Kidney (tissue), 14 donors: ENCODE data around the gene ABCG2. TPM values are rescaled to one million over a fixed set of nuclear protein-coding genes. Genes with fewer than 3 reads are reported as not detected.

ENCODE experiments used
- DNase-seq, 5 donors: peaks; one replicate each; pipeline ENCODE4 v3.0.0-alpha.2; 2013 to 2020
- FAIRE-seq: peaks from 2 replicates; lab custom pipeline; 2012; peaks lifted over from hg19 to GRCh38; lab: Jason Lieb, UNC
- H3K27ac ChIP-seq, 2 donors: one replicate each; pipeline ENCODE4 v1.7.0; 2013; ENCODE audit warnings: low read depth in 2 of 2, low read length in 2 of 2, inconsistent platforms in 1 of 2
- H3K27me3 ChIP-seq: one replicate; pipeline ENCODE4 v1.7.1; 2013; ENCODE audit warnings: low read length, inconsistent platforms; ENCODE audit not compliant: control insufficient read depth, insufficient read depth
- H3K36me3 ChIP-seq, 3 donors: one replicate each; pipeline versions ENCODE4 v1.7.0 to v1.7.1; 2013; ENCODE audit warnings: low read length in 3 of 3, control low read depth in 1 of 3, inconsistent platforms in 1 of 3; ENCODE audit not compliant: insufficient read depth in 3 of 3, control insufficient read depth in 2 of 3
- H3K4me1 ChIP-seq, 3 donors: one replicate each; pipeline versions ENCODE4 v1.7.0 to v1.7.1; 2013; ENCODE audit warnings: low read length in 3 of 3, inconsistent platforms in 1 of 3, low read depth in 1 of 3; ENCODE audit not compliant: control insufficient read depth in 2 of 3, insufficient read depth in 2 of 3
- H3K4me3 ChIP-seq, 3 donors: one replicate each; pipeline versions ENCODE4 v1.7.0 to v1.8.1; 2013; ENCODE audit warnings: low read length in 3 of 3, control low read depth in 1 of 3, inconsistent platforms in 1 of 3
- H3K9ac ChIP-seq, 3 donors: one replicate each; pipeline versions ENCODE4 v1.7.0 to v1.7.1; 2013; ENCODE audit warnings: low read length in 3 of 3, control low read depth in 1 of 3, inconsistent platforms in 1 of 3
- H3K9me3 ChIP-seq, 3 donors: one replicate each; pipeline versions ENCODE4 v1.7.0 to v1.7.1; 2013; ENCODE audit warnings: low read length in 3 of 3, control low read depth in 1 of 3, inconsistent platforms in 1 of 3; ENCODE audit not compliant: control insufficient read depth in 2 of 3, insufficient read depth in 1 of 3
- intact Hi-C: fragments of 100-400 bp; cut with DNase I; formaldehyde crosslinking; loops from one replicate; pipeline ENCODE4 v1.11.1; 2022
- polyA plus RNA-seq: library from polyadenylated mRNA; stranded (reverse); fragments of 350-450 nt; fragmentation: Illumina TruSeq; extraction: RNeasy Lipid Tissue Mini Kit (QIAGEN cat#74804); gene quantifications from one replicate; pipeline ENCODE4 v1.2.3, GENCODE V29; 2014; ENCODE audit warnings: low read depth, low replicate concordance; ENCODE audit not compliant: insufficient read depth
- total RNA-seq: library from RNA; stranded (reverse); fragmentation: NEBNext Ultra II Directional; extraction: Animal tissue kit (Norgen Biotek cat#: 25700); gene quantifications from one replicate; pipeline ENCODE4 v1.2.1, GENCODE V29; 2021
- TF ChIP-seq, protein P1 (sequence below): IDR thresholded peaks from 3 replicates; pipeline ENCODE4 v1.5.1; 2012; ENCODE audit warnings: mild to moderate bottlenecking, moderate library complexity, borderline replicate concordance; ENCODE audit not compliant: insufficient read depth; ENCODE audit errors: extremely low read depth
- donor health status: control.
- donor health status: control.
- donor health status: control.
- donor health status: control.
- donor health status: control.
- donor health status: DM: yes; HTN: yes; CAD: no.
- donor health status: Normal renal cell carcinoma (clear cell type).

ABCG2 gene
- total and polyA plus RNA-seq, 2 donors from 2014 or later = 1.5 to 4.7 TPM

GRCh38 chr4:88060431-88060830 lies 98.0 kb downstream of the ABCG2 start:
- intact Hi-C loops = no loop called here
- Histone ChIP-seq H3K4me1 (peaks cover 0 to 5% (median 0%) of the 10 kb centered on the region in 3 donors), H3K9me3 (no peaks in the 10 kb centered on the region), H3K36me3 (peaks cover 6 to 13% (median 12%) of the 10 kb centered on the region in 3 donors), H3K9ac (no peak overlapping the region), H3K27me3 (no peaks in the 10 kb centered on the region), H3K27ac (no peak overlapping the region), H3K4me3 (no peak overlapping the region)
- DNase-seq (no peak), FAIRE-seq (no peak)
- TF ChIP-seq, protein P1, sequence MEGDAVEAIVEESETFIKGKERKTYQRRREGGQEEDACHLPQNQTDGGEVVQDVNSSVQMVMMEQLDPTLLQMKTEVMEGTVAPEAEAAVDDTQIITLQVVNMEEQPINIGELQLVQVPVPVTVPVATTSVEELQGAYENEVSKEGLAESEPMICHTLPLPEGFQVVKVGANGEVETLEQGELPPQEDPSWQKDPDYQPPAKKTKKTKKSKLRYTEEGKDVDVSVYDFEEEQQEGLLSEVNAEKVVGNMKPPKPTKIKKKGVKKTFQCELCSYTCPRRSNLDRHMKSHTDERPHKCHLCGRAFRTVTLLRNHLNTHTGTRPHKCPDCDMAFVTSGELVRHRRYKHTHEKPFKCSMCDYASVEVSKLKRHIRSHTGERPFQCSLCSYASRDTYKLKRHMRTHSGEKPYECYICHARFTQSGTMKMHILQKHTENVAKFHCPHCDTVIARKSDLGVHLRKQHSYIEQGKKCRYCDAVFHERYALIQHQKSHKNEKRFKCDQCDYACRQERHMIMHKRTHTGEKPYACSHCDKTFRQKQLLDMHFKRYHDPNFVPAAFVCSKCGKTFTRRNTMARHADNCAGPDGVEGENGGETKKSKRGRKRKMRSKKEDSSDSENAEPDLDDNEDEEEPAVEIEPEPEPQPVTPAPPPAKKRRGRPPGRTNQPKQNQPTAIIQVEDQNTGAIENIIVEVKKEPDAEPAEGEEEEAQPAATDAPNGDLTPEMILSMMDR = no peak

DNA sequence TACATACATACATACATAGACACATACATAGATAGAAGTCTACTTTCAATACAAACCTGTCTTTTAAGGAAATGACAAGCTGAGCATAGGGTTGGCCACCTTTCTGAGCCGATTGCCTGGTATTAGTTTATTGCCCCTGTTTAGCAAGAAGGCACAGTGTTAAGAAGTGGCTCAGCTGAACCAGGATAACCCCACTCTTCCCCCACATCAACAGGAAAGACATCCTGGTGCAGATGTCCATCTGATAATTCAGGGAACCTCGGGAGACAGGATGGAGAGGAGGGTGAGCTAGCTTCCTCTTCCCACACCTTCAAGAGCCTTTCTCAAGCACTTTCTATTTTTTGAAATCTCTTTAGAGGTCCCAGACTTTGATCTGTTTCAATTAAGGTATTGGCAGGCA lies 98.7 kb downstream of the ABCG2 start:
- FAIRE-seq (no peak), DNase-seq (no peak)

GRCh38 chr4:88058295-88058694 lies 100.1 kb downstream of the ABCG2 start:
- no peak for FAIRE-seq
- TF ChIP-seq, protein P1 = no peak
- Histone ChIP-seq H3K27me3 (no peaks in the 10 kb centered on the region), H3K36me3 (peaks cover 6 to 12% (median 12%) of the 10 kb centered on the region in 3 donors), H3K4me3 (no peak overlapping the region), H3K9me3 (no peaks in the 10 kb centered on the region), H3K27ac (no peak overlapping the region), H3K4me1 (peaks cover 0 to 4% (median 0%) of the 10 kb centered on the region in 3 donors), H3K9ac (no peak overlapping the region)
- intact Hi-C loops = no loop called here
- no peak for DNase-seq

More for the DNA sequence above, 98.7 kb downstream of the ABCG2 start:
- Histone ChIP-seq H3K4me3 (no peak overlapping the region), H3K9ac (no peak overlapping the region), H3K4me1 (peaks cover 0 to 4% (median 0%) of the 10 kb centered on the region in 3 donors), H3K9me3 (no peaks in the 10 kb centered on the region), H3K27ac (no peak overlapping the region), H3K36me3 (peaks cover 6 to 12% (median 12%) of the 10 kb centered on the region in 3 donors), H3K27me3 (no peaks in the 10 kb centered on the region)
- TF ChIP-seq, protein P1 = no peak
- intact Hi-C loops = no loop called here

- peak in 2 of 5 donors; percentile 9 to 18 for DNase-seq
- H3K4me1 ChIP-seq = no peaks in the 10 kb centered on the region
- no peaks in the 10 kb centered on the region for H3K9me3 ChIP-seq
- H3K4me3 ChIP-seq = no peak overlapping the region
- no peak overlapping the region for H3K9ac ChIP-seq
- TF ChIP-seq, protein P1 = peak; percentile 62
- intact Hi-C loops = no loop called here
- FAIRE-seq = no peak
- H3K27me3 ChIP-seq = no peaks in the 10 kb centered on the region
- H3K36me3 ChIP-seq = peaks cover 7 to 18% (median 15%) of the 10 kb centered on the region in 3 donors
- no peak overlapping the region for H3K27ac ChIP-seq
Observed at GRCh38 chr4:88054901-88055300, 103.5 kb downstream of the ABCG2 start.
